HL-60/S4 treated with retinoic acid at 250 ng/mL for 4 days and 3 days (cell line): Measurements from ENCODE around the gene TYSND1.
"Not testable (repeated sequence)": the region's sequence is repeated elsewhere in the genome, so short reads cannot be mapped to it uniquely, and the experiment has no call there.

ENCODE experiments used
- in situ Hi-C: fragments of 300-500 bp; cut with MboI; formaldehyde crosslinking; loops from 2 replicates; pipeline ENCODE4 v1.7.0; 2022; ENCODE audit warnings: low sequenced_read_pairs

Gene TYSND1

GRCh38 chr10:70112071-70112470 lies 34.4 kb downstream of the TYSND1 start:
- in situ Hi-C loops, result no loop called here

GRCh38 chr10:70111496-70111895 lies 35.0 kb downstream of the TYSND1 start:
- in situ Hi-C loops, result no loop called here

- in situ Hi-C loops, result no loop called here
Observed at GRCh38 chr10:70109064-70109729, 37.3 kb downstream of the TYSND1 start.

- in situ Hi-C loops, result no loop called here
Observed at GRCh38 chr10:70106958-70107791, 39.3 kb downstream of the TYSND1 start.

- in situ Hi-C loops, result no loop called here
Observed at GRCh38 chr10:70101668-70102067, 44.8 kb downstream of the TYSND1 start.

- in situ Hi-C loops, result not testable (repeated sequence)
Observed at GRCh38 chr10:70101068-70101562, 45.4 kb downstream of the TYSND1 start.

GRCh38 chr10:70098271-70098670 lies 48.2 kb downstream of the TYSND1 start:
- in situ Hi-C loops, result no loop called here

- in situ Hi-C loops, result no loop called here
Observed at GRCh38 chr10:70097459-70097858, 49.0 kb downstream of the TYSND1 start.

- in situ Hi-C loops, result no loop called here
Observed at GRCh38 chr10:70096705-70097420, 49.6 kb downstream of the TYSND1 start.

- in situ Hi-C loops, result no loop called here
Observed at GRCh38 chr10:70096016-70096704, 50.3 kb downstream of the TYSND1 start.

GRCh38 chr10:70094250-70094649 lies 52.2 kb downstream of the TYSND1 start:
- in situ Hi-C loops, result no loop called here

- in situ Hi-C loops, result no loop called here
Observed at GRCh38 chr10:70093335-70093944, 53.1 kb downstream of the TYSND1 start.

GRCh38 chr10:70092389-70092718 lies 54.1 kb downstream of the TYSND1 start:
- in situ Hi-C loops, result no loop called here

- in situ Hi-C loops, result no loop called here
Observed at GRCh38 chr10:70090951-70091350, 55.5 kb downstream of the TYSND1 start.

- in situ Hi-C loops, result no loop called here
Observed at GRCh38 chr10:70090013-70090412, 56.5 kb downstream of the TYSND1 start.

GRCh38 chr10:70088308-70088698 lies 58.2 kb downstream of the TYSND1 start:
- in situ Hi-C loops, result no loop called here
